HEK293 (cell line): Measurements from ENCODE around the gene GPSM1.

Source experiments
- FEZF1 ChIP-seq: fragments of 450-650 bp; formaldehyde crosslinking; IDR thresholded peaks from 2 replicates; pipeline ENCODE4 v1.5.1; 2016; ENCODE audit warnings: missing biosample characterization, missing genetic modification characterization
- IKZF3 ChIP-seq: fragments of 450-650 bp; IDR thresholded peaks from 2 replicates; pipeline ENCODE4 v1.5.0; 2018; ENCODE audit warnings: missing biosample characterization, mild to moderate bottlenecking, missing genetic modification characterization, moderate library complexity
- SCRT2 ChIP-seq: fragments of 450-650 bp; formaldehyde crosslinking; IDR thresholded peaks from 2 replicates; pipeline ENCODE4 v1.5.1; 2016; ENCODE audit warnings: missing biosample characterization, missing genetic modification characterization
- SP3 ChIP-seq: fragments of 450-650 bp; formaldehyde crosslinking; IDR thresholded peaks from 2 replicates; pipeline ENCODE4 v1.5.1; 2016; ENCODE audit warnings: missing biosample characterization, missing genetic modification characterization
- SP7 ChIP-seq: fragments of 450-650 bp; formaldehyde crosslinking; IDR thresholded peaks from 2 replicates; pipeline ENCODE4 v1.5.1; 2016; ENCODE audit warnings: missing biosample characterization, missing genetic modification characterization
- ZBTB1 ChIP-seq: fragments of 450-650 bp; formaldehyde crosslinking; IDR thresholded peaks from 2 replicates; pipeline ENCODE4 v1.5.1; 2016; ENCODE audit warnings: missing biosample characterization, missing genetic modification characterization
- ZBTB26 ChIP-seq: fragments of 450-650 bp; formaldehyde crosslinking; optimal IDR thresholded peaks from 2 replicates; pipeline ENCODE3; 2016; ENCODE audit warnings: missing biosample characterization, mild to moderate bottlenecking, missing genetic modification characterization
- ZBTB6 ChIP-seq: fragments of 450-650 bp; formaldehyde crosslinking; IDR thresholded peaks from 2 replicates; pipeline ENCODE4 v1.5.1; 2017; ENCODE audit warnings: missing biosample characterization, missing genetic modification characterization
- ZFP37 ChIP-seq: fragments of 450-650 bp; formaldehyde crosslinking; IDR thresholded peaks from 2 replicates; pipeline ENCODE4 v1.5.1; 2016; ENCODE audit warnings: missing biosample characterization, missing genetic modification characterization
- ZIC2 ChIP-seq: fragments of 450-650 bp; formaldehyde crosslinking; IDR thresholded peaks from 2 replicates; pipeline ENCODE4 v1.5.1; 2016; ENCODE audit warnings: missing biosample characterization, missing genetic modification characterization
- ZNF175 ChIP-seq: fragments of 450-650 bp; formaldehyde crosslinking; IDR thresholded peaks from 2 replicates; pipeline ENCODE4 v1.5.1; 2016; ENCODE audit warnings: missing biosample characterization, missing genetic modification characterization
- ZNF184 ChIP-seq: fragments of 450-650 bp; IDR thresholded peaks from 2 replicates; pipeline ENCODE4 v1.5.1; 2018; ENCODE audit warnings: missing biosample characterization, mild to moderate bottlenecking, missing genetic modification characterization
- ZNF24 ChIP-seq: fragments of 450-650 bp; formaldehyde crosslinking; IDR thresholded peaks from 2 replicates; pipeline ENCODE4 v1.5.1; 2016; ENCODE audit warnings: missing biosample characterization, missing genetic modification characterization
- ZNF280D ChIP-seq: fragments of 450-650 bp; formaldehyde crosslinking; IDR thresholded peaks from 2 replicates; pipeline ENCODE4 v1.5.1; 2016; ENCODE audit warnings: missing biosample characterization, missing genetic modification characterization
- ZNF311 ChIP-seq: fragments of 450-650 bp; formaldehyde crosslinking; IDR thresholded peaks from 2 replicates; pipeline ENCODE4 v1.5.1; 2017; ENCODE audit warnings: missing biosample characterization, missing genetic modification characterization, borderline replicate concordance
- ZNF335 ChIP-seq: fragments of 450-650 bp; formaldehyde crosslinking; conservative IDR thresholded peaks from 2 replicates; pipeline ENCODE4 v1.5.1; 2016; ENCODE audit warnings: missing biosample characterization, missing genetic modification characterization
- ZNF426 ChIP-seq: fragments of 450-650 bp; formaldehyde crosslinking; IDR thresholded peaks from 2 replicates; pipeline ENCODE4 v1.5.1; 2017; ENCODE audit warnings: missing biosample characterization, missing genetic modification characterization, mild to moderate bottlenecking, inconsistent platforms, moderate library complexity
- ZNF449 ChIP-seq: fragments of 450-650 bp; formaldehyde crosslinking; IDR thresholded peaks from 2 replicates; pipeline ENCODE4 v1.5.1; 2017; ENCODE audit warnings: missing biosample characterization, mild to moderate bottlenecking, missing genetic modification characterization, moderate library complexity
- ZNF488 ChIP-seq: fragments of 450-650 bp; formaldehyde crosslinking; IDR thresholded peaks from 2 replicates; pipeline ENCODE4 v1.5.1; 2016; ENCODE audit warnings: missing biosample characterization, missing genetic modification characterization
- ZNF510 ChIP-seq: fragments of 450-650 bp; formaldehyde crosslinking; IDR thresholded peaks from 2 replicates; pipeline ENCODE4 v1.5.1; 2018; ENCODE audit warnings: mild to moderate bottlenecking, missing genetic modification characterization, missing biosample characterization; ENCODE audit not compliant: insufficient replicate concordance
- ZNF514 ChIP-seq: fragments of 450-650 bp; formaldehyde crosslinking; IDR thresholded peaks from 2 replicates; pipeline ENCODE4 v1.5.1; 2016; ENCODE audit warnings: missing biosample characterization, missing genetic modification characterization
- ZNF529 ChIP-seq: fragments of 450-650 bp; formaldehyde crosslinking; IDR thresholded peaks from 2 replicates; pipeline ENCODE4 v1.5.1; 2017; ENCODE audit warnings: missing genetic modification characterization, missing biosample characterization; ENCODE audit not compliant: insufficient replicate concordance
- ZNF548 ChIP-seq: fragments of 450-650 bp; formaldehyde crosslinking; IDR thresholded peaks from 2 replicates; pipeline ENCODE4 v1.5.1; 2016; ENCODE audit warnings: missing biosample characterization, missing genetic modification characterization
- ZNF561 ChIP-seq: fragments of 450-650 bp; IDR thresholded peaks from 2 replicates; pipeline ENCODE4 v1.5.1; 2018; ENCODE audit warnings: missing biosample characterization, missing genetic modification characterization, borderline replicate concordance
- ZNF600 ChIP-seq: fragments of 450-650 bp; formaldehyde crosslinking; IDR thresholded peaks from 2 replicates; pipeline ENCODE4 v1.5.1; 2016; ENCODE audit warnings: missing biosample characterization, missing genetic modification characterization
- ZNF621 ChIP-seq: fragments of 450-650 bp; formaldehyde crosslinking; IDR thresholded peaks from 2 replicates; pipeline ENCODE4 v1.5.1; 2017; ENCODE audit warnings: missing biosample characterization, missing genetic modification characterization
- ZNF626 ChIP-seq: fragments of 450-650 bp; sonication (Bioruptor Pico); formaldehyde crosslinking; IDR thresholded peaks from 2 replicates; pipeline ENCODE4 v1.5.1; 2018; ENCODE audit warnings: missing biosample characterization, missing genetic modification characterization, inconsistent platforms
- ZNF747 ChIP-seq: fragments of 450-650 bp; formaldehyde crosslinking; IDR thresholded peaks from 2 replicates; pipeline ENCODE4 v1.5.1; 2016; ENCODE audit warnings: missing biosample characterization, missing genetic modification characterization
- ZNF837 ChIP-seq: fragments of 450-650 bp; formaldehyde crosslinking; IDR thresholded peaks from 2 replicates; pipeline ENCODE4 v1.5.1; 2016; ENCODE audit warnings: missing biosample characterization, missing genetic modification characterization
- ZSCAN18 ChIP-seq: fragments of 450-650 bp; formaldehyde crosslinking; IDR thresholded peaks from 2 replicates; pipeline ENCODE4 v1.5.1; 2016; ENCODE audit warnings: missing biosample characterization, missing genetic modification characterization

The GPSM1 gene

GRCh38 chr9:136283291-136284235 lies 43.8 kb upstream of the GPSM1 start (continued):
- TF ChIP-seq ZNF488 (no peak), ZBTB6 (tag by site-specific recombination) (no peak), ZNF510 (tag by site-specific recombination) (no peak), ZNF184 (tag by site-specific recombination) (no peak), ZNF24 (tag by site-specific recombination) (no peak), ZNF548 (tag by site-specific recombination) (no peak), ZIC2 (no peak), ZSCAN18 (tag by site-specific recombination) (no peak), ZNF514 (tag by site-specific recombination) (no peak), ZFP37 (no peak), ZNF311 (tag by site-specific recombination) (no peak), IKZF3 (tag by site-specific recombination) (no peak), SP7 (tag by site-specific recombination) (no peak), ZNF747 (tag by site-specific recombination) (no peak), SCRT2 (tag by site-specific recombination) (peak; percentile 82), ZNF529 (tag by site-specific recombination) (no peak), ZNF449 (tag by site-specific recombination) (no peak), ZNF175 (tag by site-specific recombination) (no peak), ZNF426 (tag by site-specific recombination) (no peak), ZNF280D (tag by site-specific recombination) (no peak), SP3 (tag by site-specific recombination) (0 out of 2 replicates have a peak, but pooled peaks have one; percentile 23), ZNF626 (no peak), ZNF621 (tag by site-specific recombination) (no peak), ZNF335 (tag by site-specific recombination) (no peak), ZNF837 (no peak), ZBTB26 (tag by site-specific recombination) (peak; percentile 11), ZNF561 (tag by site-specific recombination) (no peak), FEZF1 (tag by site-specific recombination) (no peak), ZNF600 (tag by site-specific recombination) (no peak), ZBTB1 (tag by site-specific recombination) (no peak)
